ENCODE measurements around the gene HNRNPF. TPM values are rescaled to one million over a fixed set of nuclear protein-coding genes. Genes with fewer than 3 reads are reported as not detected.

Gene HNRNPF
- polyA plus RNA-seq, 1 donor (not counting 4 experiments of a cell fraction or from before 2014, with no cell fraction given): 238 TPM

DNA sequence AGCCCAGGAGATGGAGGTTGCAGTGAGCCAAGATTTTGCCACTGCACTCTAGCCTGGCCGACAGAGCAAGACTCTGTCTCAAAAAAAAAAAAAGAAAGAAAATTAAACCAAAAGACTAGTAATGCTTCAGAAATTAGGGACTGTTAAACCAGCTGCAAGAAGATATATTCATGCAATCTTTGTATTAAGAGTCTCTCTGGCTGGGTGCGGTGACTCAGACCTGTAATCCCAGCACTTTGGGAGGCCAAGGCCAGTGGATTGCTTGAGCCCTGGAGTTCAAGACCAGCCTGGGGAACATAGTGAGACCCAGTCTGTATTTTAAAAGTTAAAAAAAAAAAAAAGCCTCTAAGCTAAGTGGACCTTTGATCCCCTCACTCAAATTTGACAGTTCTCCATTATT lies 2.5 kb upstream of the HNRNPF start:
- Histone ChIP-seq H3K36me3 (ENCODE audit: control insufficient read depth in 2 of 2, extremely low read depth in 1 of 2, insufficient read depth in 2 of 2, low read length in 2 of 2) (no peaks in the 10 kb centered on the region), H3K27me3 (ENCODE audit: control insufficient read depth, extremely low read depth, insufficient read depth, low read length) (no peaks in the 10 kb centered on the region), H3K4me2 (ENCODE audit: control insufficient read depth, extremely low read depth, insufficient read depth, low read depth, low read length) (no peak overlapping the region), H2AFZ (ENCODE audit: control insufficient read depth, low read length) (no peak overlapping the region), H3K79me2 (ENCODE audit: control insufficient read depth, insufficient read depth, low read length) (peaks cover 21% of the 10 kb centered on the region), H3K9ac (ENCODE audit: control insufficient read depth, extremely low read depth, insufficient read depth, low read length) (no peak overlapping the region), H3K9me3 (ENCODE audit: control insufficient read depth, low read depth, low read length) (no peaks in the 10 kb centered on the region), H3K4me1 (ENCODE audit: control insufficient read depth, extremely low read depth, insufficient read depth, low read length) (no peaks in the 10 kb centered on the region), H3K4me3 (ENCODE audit: control insufficient read depth in 2 of 3, extremely low read depth in 1 of 3, insufficient read depth in 2 of 3, low read depth in 1 of 3, low read length in 3 of 3) (no peak overlapping the region), H3K9me1 (ENCODE audit: control insufficient read depth, extremely low read depth, insufficient read depth, low read length) (no peaks in the 10 kb centered on the region), H3K27ac (ENCODE audit: control insufficient read depth, insufficient read depth, low read length) (no peak overlapping the region), H4K20me1 (ENCODE audit: control insufficient read depth, extremely low read depth, insufficient read depth, low read length) (no peaks in the 10 kb centered on the region)
- FAIRE-seq (no peak), DNase-seq (ENCODE audit: low read depth, low spot score) (no peak)
- dilution Hi-C loops (cut with MboI; ENCODE audit: extremely low pct_ligation_motif_present, low sequenced_read_pairs): no loop called here
- TF ChIP-seq EZH2 (IDR thresholded peaks at IDR 0.05; ENCODE audit: low read length): no peak
- TF ChIP-seq, protein P1, sequence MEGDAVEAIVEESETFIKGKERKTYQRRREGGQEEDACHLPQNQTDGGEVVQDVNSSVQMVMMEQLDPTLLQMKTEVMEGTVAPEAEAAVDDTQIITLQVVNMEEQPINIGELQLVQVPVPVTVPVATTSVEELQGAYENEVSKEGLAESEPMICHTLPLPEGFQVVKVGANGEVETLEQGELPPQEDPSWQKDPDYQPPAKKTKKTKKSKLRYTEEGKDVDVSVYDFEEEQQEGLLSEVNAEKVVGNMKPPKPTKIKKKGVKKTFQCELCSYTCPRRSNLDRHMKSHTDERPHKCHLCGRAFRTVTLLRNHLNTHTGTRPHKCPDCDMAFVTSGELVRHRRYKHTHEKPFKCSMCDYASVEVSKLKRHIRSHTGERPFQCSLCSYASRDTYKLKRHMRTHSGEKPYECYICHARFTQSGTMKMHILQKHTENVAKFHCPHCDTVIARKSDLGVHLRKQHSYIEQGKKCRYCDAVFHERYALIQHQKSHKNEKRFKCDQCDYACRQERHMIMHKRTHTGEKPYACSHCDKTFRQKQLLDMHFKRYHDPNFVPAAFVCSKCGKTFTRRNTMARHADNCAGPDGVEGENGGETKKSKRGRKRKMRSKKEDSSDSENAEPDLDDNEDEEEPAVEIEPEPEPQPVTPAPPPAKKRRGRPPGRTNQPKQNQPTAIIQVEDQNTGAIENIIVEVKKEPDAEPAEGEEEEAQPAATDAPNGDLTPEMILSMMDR (optimal IDR thresholded peaks at IDR 0.05 in 1 of 3, IDR thresholded peaks at IDR 0.05 in 1 of 3, conservative IDR thresholded peaks at IDR 0.05 in 1 of 3; ENCODE audit: extremely low read depth in 1 of 3, insufficient read depth in 2 of 3, low read length in 3 of 3): no peak

DNA sequence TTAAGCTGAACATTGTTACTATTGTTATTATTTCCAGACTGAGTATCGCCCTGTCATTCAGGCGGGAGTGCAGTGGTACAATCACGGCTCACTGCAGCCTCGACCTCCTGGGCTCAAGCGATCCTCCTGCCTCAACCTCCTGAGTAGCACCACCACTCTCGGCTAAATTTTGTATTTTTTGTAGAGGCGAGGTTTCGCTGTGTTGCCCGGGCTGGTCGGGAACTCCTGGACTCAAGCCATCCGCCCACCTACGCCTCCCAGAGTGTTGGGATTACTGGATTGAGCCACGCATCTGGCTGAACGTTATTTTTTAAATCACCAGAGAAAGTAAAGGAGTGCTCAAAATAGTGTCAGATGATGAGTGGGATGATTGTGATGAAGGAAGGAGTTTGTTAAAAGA lies 1.4 kb upstream of the HNRNPF start:
- H3K36me3 ChIP-seq (ENCODE audit: control insufficient read depth in 2 of 2, extremely low read depth in 1 of 2, insufficient read depth in 2 of 2, low read length in 2 of 2): no peaks in the 10 kb centered on the region
- peak overlapping the region; percentile 66 for H3K4me2 ChIP-seq (ENCODE audit: control insufficient read depth, extremely low read depth, insufficient read depth, low read depth, low read length)
- DNase-seq (ENCODE audit: low read depth, low spot score) (no peak), FAIRE-seq (no peak)
- TF ChIP-seq, protein P1 (optimal IDR thresholded peaks at IDR 0.05 in 1 of 3, IDR thresholded peaks at IDR 0.05 in 1 of 3, conservative IDR thresholded peaks at IDR 0.05 in 1 of 3; ENCODE audit: extremely low read depth in 1 of 3, insufficient read depth in 2 of 3, low read length in 3 of 3): no peak
- no peak for TF ChIP-seq EZH2 (IDR thresholded peaks at IDR 0.05; ENCODE audit: low read length)
- no peaks in the 10 kb centered on the region for H3K9me3 ChIP-seq (ENCODE audit: control insufficient read depth, low read depth, low read length)
- peaks cover 33% of the 10 kb centered on the region for H3K79me2 ChIP-seq (ENCODE audit: control insufficient read depth, insufficient read depth, low read length)
- peak overlapping the region; percentile 87 for H3K9ac ChIP-seq (ENCODE audit: control insufficient read depth, extremely low read depth, insufficient read depth, low read length)
- no peaks in the 10 kb centered on the region for H3K27me3 ChIP-seq (ENCODE audit: control insufficient read depth, extremely low read depth, insufficient read depth, low read length)
- H3K27ac ChIP-seq (ENCODE audit: control insufficient read depth, insufficient read depth, low read length): peak overlapping the region; percentile 88
- peaks cover 9% of the 10 kb centered on the region for H3K4me1 ChIP-seq (ENCODE audit: control insufficient read depth, extremely low read depth, insufficient read depth, low read length)
- H3K4me3 ChIP-seq (ENCODE audit: control insufficient read depth in 2 of 3, extremely low read depth in 1 of 3, insufficient read depth in 2 of 3, low read depth in 1 of 3, low read length in 3 of 3): no peak overlapping the region
- dilution Hi-C loops (cut with MboI; ENCODE audit: extremely low pct_ligation_motif_present, low sequenced_read_pairs): no loop called here
- H4K20me1 ChIP-seq (ENCODE audit: control insufficient read depth, extremely low read depth, insufficient read depth, low read length): peaks cover 8% of the 10 kb centered on the region
- H3K9me1 ChIP-seq (ENCODE audit: control insufficient read depth, extremely low read depth, insufficient read depth, low read length): no peaks in the 10 kb centered on the region
- no peak overlapping the region for H2AFZ ChIP-seq (ENCODE audit: control insufficient read depth, low read length)

Data from keratinocyte (primary cell).